Measurements from ENCODE around the gene UBE2QL1. TPM values are rescaled to one million over a fixed set of nuclear protein-coding genes. Genes with fewer than 3 reads are reported as not detected.

UBE2QL1 gene
- total and polyA plus RNA-seq, 2 of the 8 experiments (the other 6 are each of a cell fraction or from before 2014, with no cell fraction given), result 0.43 to 0.65 TPM

- Histone ChIP-seq H2BK120ac (replicated peaks; ENCODE audit: low read depth, low read length) (no peak overlapping the region), H2AFZ (ENCODE audit: low read length) (no peak overlapping the region; the same call in 1 of the 2 replicates), H3K79me1 (ENCODE audit: low read depth, low read length) (no peaks in the 10 kb centered on the region), H3K4me2 (ENCODE audit: insufficient read depth in 1 of 2, low read depth in 2 of 2, low read length in 2 of 2) (no peak overlapping the region), H2AK5ac (ENCODE audit: low read depth, low read length) (no peak overlapping the region), H2BK12ac (ENCODE audit: low read depth, low read length) (no peak overlapping the region), H3K56ac (replicated peaks; ENCODE audit: insufficient read length, low read depth, low read length) (no peak overlapping the region), H4K8ac (ENCODE audit: extremely low read depth, insufficient read depth, low read length) (no peak overlapping the region), H3K27me3 (replicated peaks in 1 of 4; ENCODE audit: control insufficient read depth in 3 of 4, extremely low read depth in 1 of 4, insufficient read depth in 3 of 4, low read length in 3 of 4) (no peaks in the 10 kb centered on the region), H3K23ac (ENCODE audit: insufficient read length) (no peak overlapping the region), H3K36me3 (ENCODE audit: control insufficient read depth in 2 of 4, insufficient read depth in 4 of 4, low read length in 3 of 4) (no peaks in the 10 kb centered on the region), H3K14ac (ENCODE audit: insufficient read length) (no peak overlapping the region), H3K9me3 (ENCODE audit: insufficient read depth in 2 of 2, low read depth in 1 of 2, low read length in 1 of 2) (no peaks in the 10 kb centered on the region), H3K4ac (replicated peaks; ENCODE audit: insufficient read length, low read depth, low read length) (no peak overlapping the region), H4K91ac (replicated peaks; ENCODE audit: insufficient read length, low read length) (no peak overlapping the region), H3K9ac (replicated peaks in 1 of 4; ENCODE audit: extremely low read depth in 1 of 4, low read depth in 3 of 4, low read length in 3 of 4) (no peak overlapping the region), H3K4me1 (replicated peaks in 1 of 4; ENCODE audit: control insufficient read depth in 3 of 4, insufficient read depth in 4 of 4, low read length in 3 of 4) (no peaks in the 10 kb centered on the region), H2BK5ac (ENCODE audit: low read depth, low read length) (no peak overlapping the region), H3K18ac (ENCODE audit: extremely low read depth, low read length) (no peak overlapping the region), H3K23me2 (ENCODE audit: low read depth, low read length) (peaks cover 4% of the 10 kb centered on the region; the same call in 1 of the 2 replicates), H3K79me2 (ENCODE audit: control insufficient read depth in 1 of 2, insufficient read depth in 2 of 2, low read length in 2 of 2) (no peaks in the 10 kb centered on the region), H2BK15ac (ENCODE audit: low read length) (no peak overlapping the region), H2BK20ac (ENCODE audit: low read length) (no peak overlapping the region), H3K4me3 (ENCODE audit: extremely low read depth in 1 of 4, insufficient read depth in 2 of 4, low read depth in 3 of 4, low read length in 4 of 4) (no peak overlapping the region), H3K27ac (ENCODE audit: low read depth, low read length) (no peak overlapping the region), H4K5ac (ENCODE audit: insufficient read length, low read depth, low read length) (no peak overlapping the region), H4K20me1 (replicated peaks in 1 of 2; ENCODE audit: control insufficient read depth in 1 of 2, insufficient read depth in 2 of 2, low read length in 2 of 2) (peaks cover 0 to 3% of the 10 kb centered on the region in 2 experiments)
- CTCF ChIA-PET (ENCODE audit: partially characterized antibody), result interaction anchor here (0.6 kb wide), 1 partner anchor 201 kb away, joined by 3 read pairs; no protein-coding TSS in a partner anchor
- no peak for FAIRE-seq
- DNase-seq (ENCODE audit: low read depth in 1 of 2, low spot score in 2 of 2), result no peak
- 89% methylated on average over 9 of the region's 12 CpGs; no CpG with 5 or more reads in 1 of the 2 experiments for WGBS, 2 experiments (ENCODE audit: extremely low coverage in 1 of 2, insufficient coverage in 1 of 2, insufficient read length in 1 of 2, insufficient replicate concordance in 2 of 2, low coverage in 1 of 2, low lambda C conversion rate in 2 of 2, missing lambda C conversion rate in 1 of 2)
- POLR2A ChIA-PET (ENCODE audit: partially characterized antibody), result no interaction called here
- TF ChIP-seq GABPA (IDR thresholded peaks at IDR 0.05; ENCODE audit: borderline replicate concordance, insufficient read depth, low read length), result no peak
- TF ChIP-seq ZNF274 (IDR thresholded peaks at IDR 0.05; ENCODE audit: borderline replicate concordance, extremely low read depth, low read length), result no peak
- TF ChIP-seq POU5F1 (IDR thresholded peaks at IDR 0.05; ENCODE audit: low read depth, low read length), result no peak
- no peak for TF ChIP-seq ATF3 (IDR thresholded peaks at IDR 0.05; ENCODE audit: insufficient read depth, low read depth, low read length)
- no peak for TF ChIP-seq JUN (IDR thresholded peaks at IDR 0.05; ENCODE audit: low read depth, low read length)
- TF ChIP-seq, protein P1, sequence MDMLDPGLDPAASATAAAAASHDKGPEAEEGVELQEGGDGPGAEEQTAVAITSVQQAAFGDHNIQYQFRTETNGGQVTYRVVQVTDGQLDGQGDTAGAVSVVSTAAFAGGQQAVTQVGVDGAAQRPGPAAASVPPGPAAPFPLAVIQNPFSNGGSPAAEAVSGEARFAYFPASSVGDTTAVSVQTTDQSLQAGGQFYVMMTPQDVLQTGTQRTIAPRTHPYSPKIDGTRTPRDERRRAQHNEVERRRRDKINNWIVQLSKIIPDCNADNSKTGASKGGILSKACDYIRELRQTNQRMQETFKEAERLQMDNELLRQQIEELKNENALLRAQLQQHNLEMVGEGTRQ (IDR thresholded peaks at IDR 0.05; ENCODE audit: low read length), result no peak
- TF ChIP-seq CEBPB (IDR thresholded peaks at IDR 0.05; ENCODE audit: low read depth, low read length), result no peak
- no peak for TF ChIP-seq CREB1 (IDR thresholded peaks at IDR 0.05)
- no peak for TF ChIP-seq CBX5 (IDR thresholded peaks at IDR 0.05; ENCODE audit: low read depth, low read length)
- TF ChIP-seq RAD21 (IDR thresholded peaks at IDR 0.05 in 1 of 2, conservative IDR thresholded peaks at IDR 0.05 in 1 of 2; ENCODE audit: low read depth in 2 of 2, low read length in 2 of 2), result no peak
Measured at GRCh38 chr5:6543830-6544560, 95.3 kb downstream of the UBE2QL1 start.

Data from H1 (cell line).